GM21423 (cell line): ENCODE results near the gene FSTL1.

Experiments
- ATAC-seq: cut with Tn5 transposase; IDR thresholded peaks from one replicate; pipeline ENCODE4 v1.9.1; 2021; ENCODE audit warnings: mild to moderate bottlenecking, moderate library complexity; ENCODE audit not compliant: unreplicated experiment

The FSTL1 gene, protein sequence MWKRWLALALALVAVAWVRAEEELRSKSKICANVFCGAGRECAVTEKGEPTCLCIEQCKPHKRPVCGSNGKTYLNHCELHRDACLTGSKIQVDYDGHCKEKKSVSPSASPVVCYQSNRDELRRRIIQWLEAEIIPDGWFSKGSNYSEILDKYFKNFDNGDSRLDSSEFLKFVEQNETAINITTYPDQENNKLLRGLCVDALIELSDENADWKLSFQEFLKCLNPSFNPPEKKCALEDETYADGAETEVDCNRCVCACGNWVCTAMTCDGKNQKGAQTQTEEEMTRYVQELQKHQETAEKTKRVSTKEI

GRCh38 chr3:120450600-120451271, at the start of gene FSTL1:
FSTL1 (minus strand) TSS chr3:120450992; CDS start chr3:120450746, 246 bp downstream.
- ATAC-seq, result no peak

GRCh38 chr3:120498556-120499346, 48.0 kb upstream of the FSTL1 start:
- no peak for ATAC-seq

DNA sequence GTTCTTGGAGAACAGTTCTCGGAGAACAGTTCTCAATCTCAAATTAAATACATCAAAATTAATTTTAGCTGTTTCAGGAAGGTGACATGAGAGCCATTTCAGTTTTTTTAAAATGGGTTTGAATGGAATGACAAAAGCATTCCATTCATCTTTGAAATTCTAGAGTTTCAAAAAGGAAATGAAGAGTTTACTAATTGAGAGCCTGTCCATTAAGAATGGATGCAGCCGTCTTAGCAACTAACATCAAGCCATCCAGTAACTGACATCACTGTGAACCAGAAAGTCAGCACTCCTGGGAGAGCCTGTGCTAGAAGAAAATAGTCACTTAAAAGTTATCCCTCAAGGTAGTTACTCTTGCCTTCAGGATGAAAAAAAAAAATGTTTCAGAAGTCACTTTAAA, 47.0 kb upstream of the FSTL1 start:
- ATAC-seq, result no peak

GRCh38 chr3:120497336-120497735, 46.5 kb upstream of the FSTL1 start:
- no peak for ATAC-seq

DNA sequence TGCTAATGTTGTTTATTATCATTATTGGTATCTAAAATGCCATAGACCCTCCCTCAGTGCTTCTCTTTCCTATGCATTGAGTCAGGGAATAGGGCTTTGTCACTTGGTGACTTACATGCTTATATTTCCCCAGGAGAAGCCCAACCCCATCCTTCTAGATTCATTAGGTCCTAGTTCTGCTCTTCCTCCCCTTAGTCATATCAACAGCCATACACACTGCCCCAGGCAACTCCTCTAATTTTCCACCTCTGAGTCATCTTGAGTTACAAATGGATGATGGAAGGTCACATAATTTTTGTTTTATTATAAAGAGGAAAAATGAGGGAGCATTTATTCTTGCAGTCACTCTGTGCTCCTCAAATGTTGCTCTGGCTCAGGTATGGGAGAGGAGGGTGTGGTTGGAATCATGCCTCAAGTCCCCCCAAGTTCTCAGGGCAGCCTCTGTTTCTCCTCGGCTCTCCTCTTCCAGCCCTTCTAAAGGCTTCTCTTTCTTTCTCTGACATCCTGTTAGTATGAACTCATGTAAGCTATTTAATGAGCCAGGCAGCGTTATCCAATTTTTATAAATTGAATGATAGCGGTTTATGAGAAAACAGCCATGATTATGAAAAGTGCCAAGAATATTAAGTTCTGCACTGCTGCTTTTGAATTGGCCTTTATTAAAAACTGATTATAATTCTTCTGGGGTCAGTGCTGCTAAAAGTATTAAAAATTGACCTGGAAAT, 45.6 kb upstream of the FSTL1 start:
- no peak for ATAC-seq

DNA sequence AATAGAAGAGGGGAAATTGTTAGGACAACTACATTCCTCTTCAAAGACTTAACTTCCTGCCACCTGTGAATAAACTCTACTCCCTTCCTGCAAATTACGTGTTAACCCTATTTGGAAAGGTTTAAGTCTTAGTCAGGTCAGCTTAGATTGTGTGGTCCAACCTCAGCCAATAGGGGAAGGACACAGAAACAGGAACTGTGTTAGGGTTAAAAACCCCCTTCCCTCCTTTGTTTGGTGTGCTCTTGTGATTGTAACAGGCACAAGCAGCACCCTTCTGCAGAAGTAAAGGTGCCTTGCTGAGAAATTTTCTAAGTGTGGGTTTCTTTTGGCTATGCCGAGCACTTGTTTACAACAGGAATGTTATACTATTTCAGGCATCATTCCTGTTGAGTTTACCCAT, 45.0 kb upstream of the FSTL1 start:
- no peak for ATAC-seq

DNA sequence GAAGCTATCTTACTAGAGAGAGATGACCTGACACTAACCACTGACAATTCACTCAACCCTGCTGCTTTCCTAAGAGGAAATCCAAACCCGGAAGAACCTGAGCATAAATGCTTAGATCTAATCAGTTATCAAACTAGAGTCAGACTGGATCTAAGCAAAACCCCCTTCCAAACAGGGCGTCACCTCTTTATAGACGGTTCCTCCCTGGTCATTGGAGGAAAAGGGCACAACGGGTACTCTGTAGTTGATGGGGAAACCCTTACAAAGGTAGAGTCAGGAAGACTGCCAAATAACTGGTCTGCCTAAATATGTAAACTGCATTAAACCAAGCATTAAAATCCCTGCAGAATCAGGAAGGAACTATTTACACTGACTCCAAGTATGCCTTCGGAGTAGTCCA, 41.3 kb upstream of the FSTL1 start:
- ATAC-seq, result no peak

- ATAC-seq, result no peak
Measured at GRCh38 chr3:120489421-120489820, 38.6 kb upstream of the FSTL1 start.

DNA sequence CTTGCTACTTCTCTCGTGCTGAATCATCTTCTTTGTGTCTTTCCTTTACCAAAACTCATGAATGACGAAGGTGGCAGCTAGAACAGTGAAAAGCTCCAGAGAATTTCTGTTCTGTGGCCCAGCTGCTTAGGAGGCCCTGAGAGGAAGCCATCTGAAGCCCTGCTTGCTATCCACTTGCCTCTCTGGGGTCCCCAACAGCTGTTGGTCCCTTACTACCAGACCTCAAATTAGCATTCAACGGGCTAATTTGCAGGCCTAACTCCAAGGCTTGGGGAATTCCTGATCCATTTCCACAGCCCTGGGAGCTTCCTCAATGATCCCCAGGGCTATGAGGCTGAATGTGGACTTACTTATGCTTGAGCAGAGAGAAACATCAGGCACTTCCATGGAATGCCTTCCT, 37.5 kb upstream of the FSTL1 start:
- no peak for ATAC-seq

- ATAC-seq, result no peak
Measured at GRCh38 chr3:120487191-120487650, 36.4 kb upstream of the FSTL1 start.

GRCh38 chr3:120481081-120481480, 30.3 kb upstream of the FSTL1 start:
- no peak for ATAC-seq

GRCh38 chr3:120477781-120478180, 27.0 kb upstream of the FSTL1 start:
- ATAC-seq, result no peak

DNA sequence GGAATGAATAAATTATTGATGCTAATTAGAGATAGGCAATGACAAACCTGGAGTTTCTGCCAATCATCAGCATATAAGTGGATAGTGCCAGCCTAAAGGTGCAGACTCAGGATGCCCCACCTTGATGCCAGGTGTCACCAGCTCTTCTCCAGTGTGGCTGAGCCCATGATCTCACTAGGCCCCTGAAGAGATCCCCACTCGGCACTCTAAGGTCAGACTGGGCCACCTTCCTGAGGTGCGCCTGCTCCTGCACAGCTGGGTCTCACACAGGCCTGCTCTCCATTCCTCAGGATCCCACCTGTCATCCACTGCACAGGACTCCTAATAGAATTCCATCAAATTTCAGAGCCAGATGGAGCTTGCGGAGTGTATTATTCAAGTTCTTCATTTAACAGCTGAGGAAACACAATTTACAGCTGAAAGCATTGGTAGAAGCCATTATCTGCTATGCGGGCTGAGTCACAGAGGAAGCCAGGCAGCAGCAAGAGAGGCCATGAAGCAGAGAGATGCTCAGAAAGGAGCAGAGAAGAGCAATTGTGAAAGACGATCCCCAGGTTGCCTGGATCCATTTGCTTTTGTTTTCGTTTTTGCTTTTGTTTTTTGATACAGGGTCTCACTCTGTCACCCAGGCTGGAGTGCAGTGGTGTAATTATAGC, 25.1 kb upstream of the FSTL1 start:
- no peak for ATAC-seq

GRCh38 chr3:120473896-120474675, 23.3 kb upstream of the FSTL1 start:
- no peak for ATAC-seq

DNA sequence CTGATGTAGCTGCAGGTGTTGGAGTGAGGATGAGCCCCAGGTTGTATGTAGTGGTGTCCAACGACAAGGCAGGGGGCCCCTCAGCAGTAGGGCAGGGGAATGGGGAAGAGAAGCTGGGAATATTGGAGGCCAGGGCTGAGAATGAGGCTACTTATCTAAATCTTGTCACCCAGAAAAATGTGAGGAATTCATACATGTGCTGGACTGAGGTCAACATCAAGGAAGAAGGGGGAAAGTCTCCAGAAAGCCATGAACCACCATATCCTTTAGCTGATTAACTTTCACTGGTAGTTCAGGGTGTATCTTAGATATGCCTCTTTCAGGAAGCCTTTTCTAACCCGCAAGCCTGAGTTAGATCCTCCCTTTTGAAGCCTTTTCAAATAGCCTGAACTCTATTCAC, 22.6 kb upstream of the FSTL1 start:
- ATAC-seq, result no peak

GRCh38 chr3:120472121-120472844, 21.5 kb upstream of the FSTL1 start:
- no peak for ATAC-seq

- no peak for ATAC-seq
Measured at GRCh38 chr3:120471643-120472042, 20.9 kb upstream of the FSTL1 start.

DNA sequence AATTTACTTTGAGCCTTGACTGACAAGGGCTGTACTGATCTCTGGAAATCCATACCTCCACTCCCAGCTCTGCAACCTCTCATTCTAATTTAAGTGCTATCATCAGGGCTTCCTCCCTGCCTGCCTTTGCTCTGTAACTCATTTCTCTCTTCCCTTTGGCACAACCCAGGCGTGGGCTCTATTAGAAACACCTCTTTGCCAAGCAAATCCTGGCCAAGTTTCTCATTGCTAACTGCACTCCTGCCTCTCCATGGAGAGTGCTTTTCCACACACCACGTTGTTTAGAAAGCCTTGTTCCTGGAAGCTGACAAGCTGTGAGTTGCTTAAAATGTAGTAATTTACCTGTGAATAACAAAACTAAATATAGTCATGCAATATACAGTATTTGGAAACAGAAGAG, 20.1 kb upstream of the FSTL1 start:
- ATAC-seq, result no peak

DNA sequence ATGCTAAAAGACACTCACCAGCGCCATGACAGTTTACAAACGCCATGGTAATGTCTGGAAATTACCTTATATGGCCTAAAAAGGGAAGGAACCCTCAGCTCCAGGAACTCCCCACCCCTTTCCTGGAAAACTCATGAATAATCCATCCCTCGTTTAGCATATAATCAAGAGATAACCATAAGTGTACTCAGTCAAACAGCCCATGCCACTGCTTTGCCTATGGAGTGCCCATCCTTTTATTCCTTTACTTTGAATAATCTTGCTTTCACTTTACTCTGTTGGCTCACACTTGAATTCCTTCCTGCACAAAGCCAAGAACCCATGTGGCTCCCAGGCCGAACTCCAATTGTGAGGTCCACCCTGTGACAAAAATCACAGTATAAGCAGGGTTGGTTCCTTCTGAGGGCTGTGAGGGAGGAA, 19.1 kb upstream of the FSTL1 start:
- ATAC-seq, result no peak
